GM23338 (cell line): ENCODE data around the gene PMCH. TPM values are rescaled to one million over a fixed set of nuclear protein-coding genes. Genes with fewer than 3 reads are reported as not detected.

Experiments
- ATAC-seq: fragments of 200-7000 bp; cut with Tn5 transposase; 3 replicates; pipeline ENCODE4 v1.9.1; 2020
- DNase-seq: peaks from one replicate; pipeline ENCODE4 v3.0.0-alpha.2; 2015; ENCODE audit warnings: low spot score
- H2AFZ ChIP-seq: fragments of 200-600 bp; sonication (generic); 2 replicates; pipeline ENCODE4 v1.8.0; 2016; ENCODE audit warnings: antibody characterized with exemption, mild to moderate bottlenecking, moderate library complexity
- H3F3A ChIP-seq: fragments of 200-600 bp; sonication (generic); replicated peaks from 2 replicates; pipeline ENCODE4 v1.8.0; 2017; ENCODE audit warnings: antibody characterized with exemption, mixed run types, low read depth
- H3K27ac ChIP-seq: fragments of 200-600 bp; sonication (generic); 2 replicates; pipeline ENCODE4 v1.6.1; 2016; ENCODE audit warnings: low read depth
- H3K27me3 ChIP-seq: fragments of 200-600 bp; sonication (generic); 2 replicates; pipeline ENCODE4 v1.8.0; 2016; ENCODE audit warnings: mild to moderate bottlenecking, mixed run types, moderate library complexity; ENCODE audit not compliant: insufficient read depth
- H3K36me3 ChIP-seq: fragments of 200-600 bp; sonication (generic); 2 replicates; pipeline ENCODE4 v1.8.0; 2016; ENCODE audit warnings: mild to moderate bottlenecking; ENCODE audit not compliant: insufficient read depth
- H3K4me1 ChIP-seq: fragments of 200-600 bp; sonication (generic); 2 replicates; pipeline ENCODE4 v1.8.0; 2016; ENCODE audit warnings: mild to moderate bottlenecking, moderate library complexity; ENCODE audit not compliant: insufficient read depth
- H3K4me2 ChIP-seq: fragments of 200-600 bp; sonication (generic); 2 replicates; pipeline ENCODE4 v1.7.1; 2017; ENCODE audit warnings: mixed run types
- H3K4me3 ChIP-seq: fragments of 200-600 bp; sonication (generic); 2 replicates; pipeline ENCODE4 v1.6.1; 2016; ENCODE audit warnings: mixed run types
- H3K79me2 ChIP-seq: fragments of 200-600 bp; sonication (generic); replicated peaks from 2 replicates; pipeline ENCODE4 v1.8.0; 2017; ENCODE audit warnings: mild to moderate bottlenecking; ENCODE audit not compliant: insufficient read depth
- H3K9me2 ChIP-seq: fragments of 200-600 bp; sonication (generic); 2 replicates; pipeline ENCODE4 v1.8.0; 2017; ENCODE audit not compliant: insufficient read depth
- H4K20me1 ChIP-seq: fragments of 200-600 bp; sonication (generic); replicated peaks from 2 replicates; pipeline ENCODE4 v1.8.0; 2017; ENCODE audit warnings: mild to moderate bottlenecking; ENCODE audit not compliant: insufficient read depth
- H3K27ac Mint-ChIP-seq: 2 replicates; pipeline ENCODE4 v1.8.0; 2020; ENCODE audit warnings: inconsistent platforms, mild to moderate bottlenecking, moderate library complexity, mixed read lengths
- H3K27me3 Mint-ChIP-seq: 3 replicates; pipeline ENCODE4 v1.8.0; 2022; ENCODE audit warnings: low read depth, mild to moderate bottlenecking, moderate library complexity, mixed read lengths, inconsistent platforms; ENCODE audit not compliant: insufficient read depth, poor library complexity
- H3K36me3 Mint-ChIP-seq: 3 replicates; pipeline ENCODE4 v1.8.0; 2021; ENCODE audit warnings: low read depth, mild to moderate bottlenecking, inconsistent platforms, moderate library complexity, mixed read lengths
- H3K4me1 Mint-ChIP-seq: 3 replicates; pipeline ENCODE4 v1.8.0; 2020; ENCODE audit warnings: mild to moderate bottlenecking, inconsistent platforms, mixed read lengths
- H3K4me3 Mint-ChIP-seq: 3 replicates; pipeline ENCODE4 v1.8.0; 2021; ENCODE audit warnings: moderate library complexity, mild to moderate bottlenecking, inconsistent platforms, mixed read lengths
- H3K9me3 Mint-ChIP-seq: 3 replicates; pipeline ENCODE4 v1.8.0; 2020; ENCODE audit warnings: moderate library complexity, mild to moderate bottlenecking, inconsistent platforms, mixed read lengths
- CREB1 ChIP-seq: fragments of 250-450 bp; sonication (Bioruptor Pico); IDR thresholded peaks from 2 replicates; pipeline ENCODE4 v1.5.0; 2020; ENCODE audit warnings: low read depth, mild to moderate bottlenecking, moderate library complexity
- CTCF ChIP-seq, 2 experiments: fragments of 200-600 bp in 1 of 2; sonication (generic) in 1 of 2; conservative IDR thresholded peaks; 2 replicates each; pipeline versions ENCODE4 v1.5.1 to v1.6.1; 2016 to 2017; ENCODE audit warnings: antibody characterized with exemption in 2 of 2, low read depth in 2 of 2, mild to moderate bottlenecking in 2 of 2, moderate library complexity in 1 of 2
- EZH2 ChIP-seq: fragments of 200-600 bp; sonication (generic); IDR thresholded peaks from one replicate; pipeline ENCODE4 v1.8.0; 2017; ENCODE audit warnings: antibody characterized with exemption, mild to moderate bottlenecking, low read depth; ENCODE audit not compliant: unreplicated experiment
- EZH2phosphoT487 ChIP-seq: fragments of 200-600 bp; sonication (generic); IDR thresholded peaks from one replicate; pipeline ENCODE4 v1.8.1; 2018; ENCODE audit warnings: antibody characterized with exemption; ENCODE audit not compliant: unreplicated experiment
- JUNB ChIP-seq: IDR thresholded peaks from one replicate; pipeline ENCODE4 v1.6.1; 2016; ENCODE audit warnings: antibody characterized with exemption; ENCODE audit not compliant: unreplicated experiment
- NANOG ChIP-seq: IDR thresholded peaks from 2 replicates; pipeline ENCODE4 v1.6.1; 2016; ENCODE audit warnings: antibody characterized with exemption, borderline replicate concordance
- POLR2AphosphoS5 ChIP-seq: IDR thresholded peaks from 2 replicates; pipeline ENCODE4 v1.6.1; 2016; ENCODE audit warnings: antibody characterized with exemption, low read depth
- REST ChIP-seq: IDR thresholded peaks from one replicate; pipeline ENCODE4 v1.6.1; 2018; ENCODE audit warnings: antibody characterized with exemption; ENCODE audit not compliant: unreplicated experiment
- STAT1 ChIP-seq: IDR thresholded peaks from one replicate; pipeline ENCODE4 v1.6.1; 2016; ENCODE audit warnings: antibody characterized with exemption; ENCODE audit not compliant: unreplicated experiment
- ZNF114 ChIP-seq: fragments of 250-450 bp; sonication (Bioruptor Pico); IDR thresholded peaks from 2 replicates; pipeline ENCODE4 v1.5.0; 2020; ENCODE audit warnings: mild to moderate bottlenecking, moderate library complexity
- polyA plus RNA-seq: library from polyadenylated mRNA; unstranded; fragments of >200 nt; fragmentation: Nextera tagmentation; extraction: Ambion mirVana; gene quantifications from 2 replicates; pipeline ENCODE4 v1.2.1, GENCODE V29; 2016
- total RNA-seq: library from RNA; depleted of rRNA; stranded (reverse); fragments of >200 nt; shearing (Covaris generic); gene quantifications from 2 replicates; pipeline ENCODE4 v1.2.3, GENCODE V29; 2014
- TF ChIP-seq, protein P1 (sequence below): IDR thresholded peaks from 2 replicates; pipeline ENCODE4 v1.6.1; 2016; ENCODE audit warnings: antibody characterized with exemption

PMCH gene
- total and polyA plus RNA-seq, 2 experiments from 2014 or later: 1.1 TPM; not detected in 1

- peaks cover 6% of the 10 kb centered on the region; the same call in 1 of the 2 replicates for H3K4me1 ChIP-seq
- H2AFZ ChIP-seq: no peak overlapping the region
- DNase-seq: no peak
- no peak overlapping the region for H3K27ac ChIP-seq
- no peak overlapping the region for H3K4me3 ChIP-seq
- Mint-ChIP-seq H3K4me3 (no peak overlapping the region), H3K27ac (no peak overlapping the region), H3K4me1 (peaks cover 8% of the 10 kb centered on the region; the same call in 2 of the 3 replicates), H3K9me3 (no peaks in the 10 kb centered on the region), H3K36me3 (no peaks in the 10 kb centered on the region), H3K27me3 (no peaks in the 10 kb centered on the region)
- TF ChIP-seq CTCF (conservative IDR thresholded peaks at IDR 0.05; ENCODE audit: low read depth in 2 of 2) (no peak), EZH2 (no peak), CREB1 (CRISPR knock-in tag) (no peak)
- TF ChIP-seq, protein P1, sequence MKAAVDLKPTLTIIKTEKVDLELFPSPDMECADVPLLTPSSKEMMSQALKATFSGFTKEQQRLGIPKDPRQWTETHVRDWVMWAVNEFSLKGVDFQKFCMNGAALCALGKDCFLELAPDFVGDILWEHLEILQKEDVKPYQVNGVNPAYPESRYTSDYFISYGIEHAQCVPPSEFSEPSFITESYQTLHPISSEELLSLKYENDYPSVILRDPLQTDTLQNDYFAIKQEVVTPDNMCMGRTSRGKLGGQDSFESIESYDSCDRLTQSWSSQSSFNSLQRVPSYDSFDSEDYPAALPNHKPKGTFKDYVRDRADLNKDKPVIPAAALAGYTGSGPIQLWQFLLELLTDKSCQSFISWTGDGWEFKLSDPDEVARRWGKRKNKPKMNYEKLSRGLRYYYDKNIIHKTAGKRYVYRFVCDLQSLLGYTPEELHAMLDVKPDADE: no peak
- no peaks in the 10 kb centered on the region for H3K36me3 ChIP-seq
- no peaks in the 10 kb centered on the region for H3K79me2 ChIP-seq
- no peak overlapping the region for H3K4me2 ChIP-seq
- no peaks in the 10 kb centered on the region for H4K20me1 ChIP-seq
- no peak for ATAC-seq
- H3F3A ChIP-seq: no peaks in the 10 kb centered on the region
- H3K27me3 ChIP-seq: no peaks in the 10 kb centered on the region
- peaks cover under 1% of the 10 kb centered on the region; the same call in 1 of the 2 replicates for H3K9me2 ChIP-seq
These were observed 30.3 kb upstream of the PMCH start for GRCh38 chr12:102227954-102228353.

DNA sequence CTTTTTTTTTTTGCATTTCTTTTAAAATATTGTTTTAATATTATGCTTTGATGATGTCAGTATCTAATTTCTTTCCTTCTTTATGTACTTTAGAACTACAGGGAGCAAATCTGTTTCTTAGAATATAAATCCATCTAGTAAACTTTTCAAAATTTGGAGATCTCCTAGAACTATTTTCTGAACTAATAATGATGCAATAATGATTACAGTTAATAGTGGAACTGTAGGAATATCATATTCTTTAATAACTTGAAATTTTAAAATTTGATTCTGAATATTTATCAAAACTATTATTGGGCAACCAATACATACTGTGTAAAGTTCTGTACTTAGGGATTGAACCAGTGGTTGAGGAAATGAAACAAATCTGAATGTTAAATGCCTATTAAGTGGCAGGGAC is 23.1 kb upstream of the PMCH start:
- H3K9me3 Mint-ChIP-seq: no peaks in the 10 kb centered on the region
- Histone ChIP-seq H3F3A (no peaks in the 10 kb centered on the region), H2AFZ (no peak overlapping the region), H4K20me1 (no peaks in the 10 kb centered on the region), H3K36me3 (no peaks in the 10 kb centered on the region), H3K4me3 (no peak overlapping the region), H3K4me2 (no peak overlapping the region), H3K27me3 (no peaks in the 10 kb centered on the region), H3K4me1 (no peaks in the 10 kb centered on the region), H3K27ac (no peak overlapping the region), H3K9me2 (peaks cover 4% of the 10 kb centered on the region; the same call in 1 of the 2 replicates), H3K79me2 (no peaks in the 10 kb centered on the region)
- H3K27me3 Mint-ChIP-seq: no peaks in the 10 kb centered on the region
- DNase-seq (no peak), ATAC-seq (no peak)
- H3K4me3 Mint-ChIP-seq: no peak overlapping the region
- H3K27ac Mint-ChIP-seq: no peak overlapping the region
- H3K4me1 Mint-ChIP-seq: no peaks in the 10 kb centered on the region
- H3K36me3 Mint-ChIP-seq: no peaks in the 10 kb centered on the region
- TF ChIP-seq, protein P1: no peak
- TF ChIP-seq STAT1: no peak
- TF ChIP-seq REST: no peak
- no peak for TF ChIP-seq POLR2AphosphoS5
- no peak for TF ChIP-seq NANOG
- TF ChIP-seq JUNB: no peak
- TF ChIP-seq ZNF114 (CRISPR knock-in tag): no peak
- TF ChIP-seq EZH2: no peak
- no peak for TF ChIP-seq CREB1 (CRISPR knock-in tag)
- no peak for TF ChIP-seq EZH2phosphoT487
- TF ChIP-seq CTCF (conservative IDR thresholded peaks at IDR 0.05; ENCODE audit: low read depth in 2 of 2): no peak
